HepG2 (cell line): ENCODE measurements around the gene TLE7. TPM values are rescaled to one million over a fixed set of nuclear protein-coding genes. Genes with fewer than 3 reads are reported as not detected.

Source experiments
- CBX2 ChIP-seq, 2 experiments: fragments of 200-600 bp in 1 of 2; sonication (generic); formaldehyde crosslinking in 1 of 2; IDR thresholded peaks; 2 replicates each; pipeline versions ENCODE4 v1.7.0 to v1.8.1; 2018 to 2022; ENCODE audit warnings: low read depth in 2 of 2, low read length in 1 of 2, mild to moderate bottlenecking in 1 of 2, missing genetic modification reagents in 1 of 2
- HCFC1 ChIP-seq: fragments of 150-350 bp; IDR thresholded peaks from 2 replicates; pipeline ENCODE4 v1.6.1; 2014; ENCODE audit warnings: low read depth, low read length
- IKZF1 ChIP-seq: fragments of 450-650 bp; IDR thresholded peaks from 2 replicates; pipeline ENCODE4 v1.7.1; 2016
- KMT2B ChIP-seq: IDR thresholded peaks from 2 replicates; pipeline ENCODE4 v1.6.1; 2016; ENCODE audit warnings: missing genetic modification reagents, missing compliant biosample characterization
- MIER2 ChIP-seq: IDR thresholded peaks from 2 replicates; pipeline ENCODE4 v1.6.1; 2016; ENCODE audit warnings: missing biosample characterization, missing genetic modification reagents
- MXD4 ChIP-seq: IDR thresholded peaks from 2 replicates; pipeline ENCODE4 v1.6.1; 2016; ENCODE audit warnings: mild to moderate bottlenecking, missing biosample characterization, missing genetic modification reagents
- POGZ ChIP-seq: sonication (generic); formaldehyde crosslinking; IDR thresholded peaks from 2 replicates; pipeline ENCODE4 v1.4.0; 2020; ENCODE audit warnings: mild to moderate bottlenecking, missing genetic modification reagents
- SAFB2 ChIP-seq: sonication (generic); formaldehyde crosslinking; IDR thresholded peaks from 2 replicates; pipeline ENCODE4 v1.5.1; 2020; ENCODE audit warnings: missing genetic modification reagents, low read depth, mild to moderate bottlenecking, borderline replicate concordance
- ZBTB39 ChIP-seq: sonication (generic); formaldehyde crosslinking; IDR thresholded peaks from 2 replicates; pipeline ENCODE4 v1.5.0; 2020; ENCODE audit warnings: missing genetic modification reagents
- ZFP1 ChIP-seq: IDR thresholded peaks from 2 replicates; pipeline ENCODE4 v1.6.1; 2016
- ZFP36 ChIP-seq: fragments of 150-350 bp; IDR thresholded peaks from 2 replicates; pipeline ENCODE4 v1.6.1; 2018; ENCODE audit warnings: borderline replicate concordance, low read length, low read depth; ENCODE audit not compliant: partially characterized antibody
- ZFX ChIP-seq: sonication (generic); formaldehyde crosslinking; IDR thresholded peaks from 2 replicates; pipeline ENCODE4 v1.4.0; 2020; ENCODE audit warnings: mild to moderate bottlenecking, low read depth, missing genetic modification reagents, moderate library complexity
- ZNF3 ChIP-seq: IDR thresholded peaks from 2 replicates; pipeline ENCODE4 v1.7.0; 2017; ENCODE audit warnings: inconsistent platforms
- ZNF350 ChIP-seq: sonication (generic); formaldehyde crosslinking; IDR thresholded peaks from 2 replicates; pipeline ENCODE4 v1.4.0; 2020; ENCODE audit warnings: mild to moderate bottlenecking, low read depth, missing genetic modification reagents, borderline replicate concordance
- ZNF431 ChIP-seq: sonication (generic); formaldehyde crosslinking; IDR thresholded peaks from 2 replicates; pipeline ENCODE4 v1.9.0; 2022; ENCODE audit warnings: missing genetic modification reagents, low read depth, mild to moderate bottlenecking, borderline replicate concordance
- ZNF562 ChIP-seq: sonication (generic); formaldehyde crosslinking; IDR thresholded peaks from 2 replicates; pipeline ENCODE4 v1.8.0; 2022; ENCODE audit warnings: missing genetic modification reagents, borderline replicate concordance
- ZNF572 ChIP-seq: sonication (generic); formaldehyde crosslinking; IDR thresholded peaks from 2 replicates; pipeline ENCODE4 v1.5.1; 2020; ENCODE audit warnings: mild to moderate bottlenecking, missing genetic modification reagents
- ZNF597 ChIP-seq: sonication (generic); formaldehyde crosslinking; IDR thresholded peaks from 2 replicates; pipeline ENCODE4 v1.5.0; 2020; ENCODE audit warnings: missing genetic modification reagents
- polyA plus RNA-seq, 8 experiments: library from polyadenylated mRNA; depleted of rRNA in 3 of 8; stranded (reverse) in 7 of 8; unstranded in 1 of 8; fragments of >200 nt; fragmentation: Illumina TruSeq in 4 of 8; extraction: Trizol in 4 of 8; gene quantifications; 2 replicates each; pipeline versions ENCODE4 v1.2.1 to v1.2.3, GENCODE V29; 2011 to 2016; ENCODE audit warnings: low read depth in 4 of 8, missing spikeins in 1 of 8, mixed read lengths in 1 of 8; ENCODE audit not compliant: insufficient read depth in 1 of 8
- total RNA-seq, 5 experiments: library from RNA; depleted of rRNA; stranded (reverse); fragments of >200 nt; fragmentation: Illumina TruSeq; extraction: Trizol; gene quantifications; 2 replicates each; pipeline ENCODE4 v1.2.3, GENCODE V29; 2016; ENCODE audit warnings: low read depth in 1 of 5
- TF ChIP-seq, protein P1 (sequence below): fragments of 450-650 bp; IDR thresholded peaks from 2 replicates; pipeline ENCODE4 v1.6.1; 2016
- TF ChIP-seq, protein P2 (sequence below): sonication (generic); formaldehyde crosslinking; IDR thresholded peaks from 2 replicates; pipeline ENCODE4 v1.4.0; 2020; ENCODE audit warnings: mild to moderate bottlenecking, missing genetic modification reagents, borderline replicate concordance

The TLE7 gene
- total and polyA plus RNA-seq, 2 of the 13 experiments (the other 11 are each of a cell fraction or from before 2014, with no cell fraction given), result not detected

DNA sequence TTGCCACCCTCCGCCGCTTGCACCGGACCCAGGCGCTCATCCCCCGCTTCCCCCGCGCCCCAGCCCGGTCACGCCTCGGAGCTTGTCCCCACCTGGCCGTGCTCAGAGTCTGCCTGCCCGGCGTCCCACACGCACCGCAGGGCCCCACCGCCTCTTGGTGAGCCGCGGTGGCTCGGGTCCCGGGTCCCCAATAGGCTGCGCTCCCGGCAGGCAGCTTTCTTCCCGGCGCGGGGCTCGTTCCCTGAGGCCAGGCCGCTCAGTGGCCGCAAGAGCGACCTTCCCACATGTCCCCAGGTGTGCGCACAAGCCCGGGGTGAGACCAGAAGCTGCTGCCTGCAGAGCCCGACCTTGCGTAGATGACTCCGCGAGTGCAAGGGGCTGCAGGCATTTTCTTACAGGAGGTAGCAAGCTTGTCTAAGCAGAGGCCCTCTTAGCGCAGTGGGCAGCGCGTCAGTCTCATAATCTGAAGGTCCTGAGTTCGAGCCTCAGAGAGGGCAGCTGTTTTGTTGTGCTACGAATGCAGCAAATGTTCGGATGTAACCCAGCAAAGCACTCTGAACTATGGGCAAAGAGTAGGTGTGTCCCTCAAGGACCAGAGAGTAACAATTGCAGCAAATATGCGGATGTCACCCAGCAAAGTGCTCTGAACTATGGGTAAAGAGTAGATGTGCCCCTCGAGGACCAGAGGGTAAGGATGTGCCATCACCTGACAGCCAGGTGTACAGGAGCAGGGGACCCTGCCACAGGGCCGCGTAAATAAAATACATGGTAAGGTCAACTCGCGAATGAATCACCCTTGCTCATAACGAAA lies 15.6 kb downstream of the TLE7 start (continued):
- TF ChIP-seq ZBTB39 (CRISPR knock-in tag) (peak; percentile 100), ZFP1 (peak; percentile 98), CBX2 (IDR thresholded peaks at IDR 0.05; ENCODE audit: low read depth, low read length) (no peak), CBX2 (CRISPR knock-in tag; IDR thresholded peaks at IDR 0.05; ENCODE audit: low read depth) (no peak), ZNF431 (CRISPR knock-in tag) (peak; percentile 92), SAFB2 (CRISPR knock-in tag) (peak; percentile 49; the same call in 1 of the 2 replicates), MXD4 (peak; percentile 83), KMT2B (CRISPR knock-in tag) (peak; percentile 90), ZNF350 (CRISPR knock-in tag) (peak; percentile 98), ZNF3 (CRISPR knock-in tag) (peak; percentile 83), ZNF597 (no peak; the same call in 1 of the 2 replicates), ZFP36 (peak; percentile 83), MIER2 (CRISPR knock-in tag) (peak; percentile 88), POGZ (CRISPR knock-in tag) (peak; percentile 86), IKZF1 (no peak), ZNF562 (CRISPR knock-in tag) (no peak), HCFC1 (no peak), ZNF572 (CRISPR knock-in tag) (peak; percentile 98; the same call in 1 of the 2 replicates), ZFX (CRISPR knock-in tag) (peak; percentile 90)
- TF ChIP-seq, protein P1, sequence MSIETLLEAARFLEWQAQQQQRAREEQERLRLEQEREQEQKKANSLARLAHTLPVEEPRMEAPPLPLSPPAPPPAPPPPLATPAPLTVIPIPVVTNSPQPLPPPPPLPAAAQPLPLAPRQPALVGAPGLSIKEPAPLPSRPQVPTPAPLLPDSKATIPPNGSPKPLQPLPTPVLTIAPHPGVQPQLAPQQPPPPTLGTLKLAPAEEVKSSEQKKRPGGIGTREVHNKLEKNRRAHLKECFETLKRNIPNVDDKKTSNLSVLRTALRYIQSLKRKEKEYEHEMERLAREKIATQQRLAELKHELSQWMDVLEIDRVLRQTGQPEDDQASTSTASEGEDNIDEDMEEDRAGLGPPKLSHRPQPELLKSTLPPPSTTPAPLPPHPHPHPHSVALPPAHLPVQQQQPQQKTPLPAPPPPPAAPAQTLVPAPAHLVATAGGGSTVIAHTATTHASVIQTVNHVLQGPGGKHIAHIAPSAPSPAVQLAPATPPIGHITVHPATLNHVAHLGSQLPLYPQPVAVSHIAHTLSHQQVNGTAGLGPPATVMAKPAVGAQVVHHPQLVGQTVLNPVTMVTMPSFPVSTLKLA, result no peak
- TF ChIP-seq, protein P2, sequence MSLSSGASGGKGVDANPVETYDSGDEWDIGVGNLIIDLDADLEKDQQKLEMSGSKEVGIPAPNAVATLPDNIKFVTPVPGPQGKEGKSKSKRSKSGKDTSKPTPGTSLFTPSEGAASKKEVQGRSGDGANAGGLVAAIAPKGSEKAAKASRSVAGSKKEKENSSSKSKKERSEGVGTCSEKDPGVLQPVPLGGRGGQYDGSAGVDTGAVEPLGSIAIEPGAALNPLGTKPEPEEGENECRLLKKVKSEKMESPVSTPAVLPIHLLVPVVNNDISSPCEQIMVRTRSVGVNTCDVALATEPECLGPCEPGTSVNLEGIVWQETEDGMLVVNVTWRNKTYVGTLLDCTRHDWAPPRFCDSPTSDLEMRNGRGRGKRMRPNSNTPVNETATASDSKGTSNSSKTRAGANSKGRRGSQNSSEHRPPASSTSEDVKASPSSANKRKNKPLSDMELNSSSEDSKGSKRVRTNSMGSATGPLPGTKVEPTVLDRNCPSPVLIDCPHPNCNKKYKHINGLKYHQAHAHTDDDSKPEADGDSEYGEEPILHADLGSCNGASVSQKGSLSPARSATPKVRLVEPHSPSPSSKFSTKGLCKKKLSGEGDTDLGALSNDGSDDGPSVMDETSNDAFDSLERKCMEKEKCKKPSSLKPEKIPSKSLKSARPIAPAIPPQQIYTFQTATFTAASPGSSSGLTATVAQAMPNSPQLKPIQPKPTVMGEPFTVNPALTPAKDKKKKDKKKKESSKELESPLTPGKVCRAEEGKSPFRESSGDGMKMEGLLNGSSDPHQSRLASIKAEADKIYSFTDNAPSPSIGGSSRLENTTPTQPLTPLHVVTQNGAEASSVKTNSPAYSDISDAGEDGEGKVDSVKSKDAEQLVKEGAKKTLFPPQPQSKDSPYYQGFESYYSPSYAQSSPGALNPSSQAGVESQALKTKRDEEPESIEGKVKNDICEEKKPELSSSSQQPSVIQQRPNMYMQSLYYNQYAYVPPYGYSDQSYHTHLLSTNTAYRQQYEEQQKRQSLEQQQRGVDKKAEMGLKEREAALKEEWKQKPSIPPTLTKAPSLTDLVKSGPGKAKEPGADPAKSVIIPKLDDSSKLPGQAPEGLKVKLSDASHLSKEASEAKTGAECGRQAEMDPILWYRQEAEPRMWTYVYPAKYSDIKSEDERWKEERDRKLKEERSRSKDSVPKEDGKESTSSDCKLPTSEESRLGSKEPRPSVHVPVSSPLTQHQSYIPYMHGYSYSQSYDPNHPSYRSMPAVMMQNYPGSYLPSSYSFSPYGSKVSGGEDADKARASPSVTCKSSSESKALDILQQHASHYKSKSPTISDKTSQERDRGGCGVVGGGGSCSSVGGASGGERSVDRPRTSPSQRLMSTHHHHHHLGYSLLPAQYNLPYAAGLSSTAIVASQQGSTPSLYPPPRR, result peak; percentile 83; the same call in 1 of the 2 replicates
